ENCODE data around the gene TMUB2. TPM values are rescaled to one million over a fixed set of nuclear protein-coding genes. Genes with fewer than 3 reads are reported as not detected.

Gene TMUB2
- total RNA-seq, 2 donors from 2014 or later = 20.4 to 42.8 TPM

DNA sequence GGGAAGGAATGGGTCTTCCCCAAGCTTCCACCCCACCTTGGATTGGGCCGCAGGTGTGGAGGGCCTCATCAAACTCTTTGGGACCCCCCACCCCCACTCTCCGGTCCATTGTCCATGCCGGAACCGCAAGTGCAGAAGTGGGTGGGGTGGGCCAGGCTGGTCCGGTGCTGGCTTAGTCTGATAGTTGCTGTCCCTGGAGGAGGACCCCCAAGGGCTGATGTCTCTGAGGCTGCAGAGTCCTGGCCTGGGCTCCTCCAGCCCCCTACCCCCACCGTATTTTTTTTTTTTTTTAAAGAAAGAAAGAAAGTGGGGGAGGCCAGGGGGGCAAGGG, 20.0 kb downstream of the TMUB2 start:
- H3K27me3 ChIP-seq (replicated peaks; ENCODE audit: insufficient read depth) = no peaks in the 10 kb centered on the region
- no peak overlapping the region for H3K4me3 ChIP-seq
- no peak for DNase-seq (ENCODE audit: low spot score)
- H3K27ac ChIP-seq = no peak overlapping the region
- H3K4me1 ChIP-seq (ENCODE audit: control insufficient read depth in 1 of 2, low read depth in 2 of 2) = peaks cover 4 to 11% of the 10 kb centered on the region in 2 donors
- H3K9me3 ChIP-seq = no peaks in the 10 kb centered on the region
- TF ChIP-seq, protein P1, sequence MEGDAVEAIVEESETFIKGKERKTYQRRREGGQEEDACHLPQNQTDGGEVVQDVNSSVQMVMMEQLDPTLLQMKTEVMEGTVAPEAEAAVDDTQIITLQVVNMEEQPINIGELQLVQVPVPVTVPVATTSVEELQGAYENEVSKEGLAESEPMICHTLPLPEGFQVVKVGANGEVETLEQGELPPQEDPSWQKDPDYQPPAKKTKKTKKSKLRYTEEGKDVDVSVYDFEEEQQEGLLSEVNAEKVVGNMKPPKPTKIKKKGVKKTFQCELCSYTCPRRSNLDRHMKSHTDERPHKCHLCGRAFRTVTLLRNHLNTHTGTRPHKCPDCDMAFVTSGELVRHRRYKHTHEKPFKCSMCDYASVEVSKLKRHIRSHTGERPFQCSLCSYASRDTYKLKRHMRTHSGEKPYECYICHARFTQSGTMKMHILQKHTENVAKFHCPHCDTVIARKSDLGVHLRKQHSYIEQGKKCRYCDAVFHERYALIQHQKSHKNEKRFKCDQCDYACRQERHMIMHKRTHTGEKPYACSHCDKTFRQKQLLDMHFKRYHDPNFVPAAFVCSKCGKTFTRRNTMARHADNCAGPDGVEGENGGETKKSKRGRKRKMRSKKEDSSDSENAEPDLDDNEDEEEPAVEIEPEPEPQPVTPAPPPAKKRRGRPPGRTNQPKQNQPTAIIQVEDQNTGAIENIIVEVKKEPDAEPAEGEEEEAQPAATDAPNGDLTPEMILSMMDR (IDR thresholded peaks at IDR 0.05) = no peak
- ATAC-seq (ENCODE audit: insufficient number of reproducible peaks, low FRiP score, low read depth) = no peak
- H3K36me3 ChIP-seq = peaks cover 38% of the 10 kb centered on the region

DNA sequence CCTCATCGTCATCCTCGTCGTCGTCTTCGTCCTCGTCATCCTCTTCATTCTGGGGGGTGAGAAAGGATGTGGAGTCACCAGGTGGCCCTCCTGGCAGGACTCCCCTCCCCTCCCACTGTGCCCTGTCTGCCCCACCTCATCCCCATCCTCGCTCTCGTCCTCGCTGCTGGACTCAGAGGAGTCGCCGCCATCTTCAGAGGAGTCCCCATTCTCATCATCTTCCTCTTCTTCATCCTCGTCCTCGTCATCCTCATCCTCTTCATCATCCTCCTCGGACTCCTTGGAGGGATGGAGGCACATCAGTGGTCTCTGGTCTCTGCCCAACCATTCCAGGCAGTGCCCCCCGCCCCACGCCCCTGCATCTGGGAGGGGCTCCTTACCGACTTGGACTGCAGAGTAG, 20.5 kb downstream of the TMUB2 start:
- Histone ChIP-seq H3K9me3 (no peaks in the 10 kb centered on the region), H3K4me3 (no peak overlapping the region), H3K4me1 (ENCODE audit: control insufficient read depth in 1 of 2, low read depth in 2 of 2) (peaks cover 4 to 11% of the 10 kb centered on the region in 2 donors), H3K27ac (no peak overlapping the region), H3K27me3 (replicated peaks; ENCODE audit: insufficient read depth) (no peaks in the 10 kb centered on the region), H3K36me3 (peaks cover 38% of the 10 kb centered on the region)
- DNase-seq (ENCODE audit: low spot score) = no peak
- no peak for ATAC-seq (ENCODE audit: insufficient number of reproducible peaks, low FRiP score, low read depth)
- TF ChIP-seq, protein P1 (IDR thresholded peaks at IDR 0.05) = no peak

DNA sequence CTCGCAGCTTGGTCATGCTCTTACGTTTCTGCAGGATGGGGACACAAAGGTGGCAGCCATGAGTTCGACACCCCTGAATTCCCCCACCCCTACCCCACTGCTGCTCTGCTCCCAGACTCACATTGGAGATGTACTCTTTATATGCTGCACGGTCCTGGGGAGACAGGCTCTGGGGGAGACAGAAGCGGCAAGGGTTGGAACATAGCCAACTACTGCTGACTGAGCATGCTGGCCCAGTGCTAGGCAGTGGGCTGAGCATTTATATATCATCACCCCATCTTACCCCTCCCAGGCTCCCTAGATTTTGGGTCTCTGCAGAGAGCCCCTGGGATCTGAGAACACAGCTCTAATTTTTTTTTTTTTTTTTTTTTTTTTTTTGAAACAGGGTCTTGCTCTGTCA, 21.0 kb downstream of the TMUB2 start:
- no peak for ATAC-seq (ENCODE audit: insufficient number of reproducible peaks, low FRiP score, low read depth)
- Histone ChIP-seq H3K27me3 (replicated peaks; ENCODE audit: insufficient read depth) (no peaks in the 10 kb centered on the region), H3K4me3 (no peak overlapping the region), H3K4me1 (ENCODE audit: control insufficient read depth in 1 of 2, low read depth in 2 of 2) (peaks cover 4 to 11% of the 10 kb centered on the region in 2 donors), H3K27ac (no peak overlapping the region), H3K9me3 (no peaks in the 10 kb centered on the region), H3K36me3 (peaks cover 38% of the 10 kb centered on the region)
- DNase-seq (ENCODE audit: low spot score) = no peak
- TF ChIP-seq, protein P1 (IDR thresholded peaks at IDR 0.05) = no peak

DNA sequence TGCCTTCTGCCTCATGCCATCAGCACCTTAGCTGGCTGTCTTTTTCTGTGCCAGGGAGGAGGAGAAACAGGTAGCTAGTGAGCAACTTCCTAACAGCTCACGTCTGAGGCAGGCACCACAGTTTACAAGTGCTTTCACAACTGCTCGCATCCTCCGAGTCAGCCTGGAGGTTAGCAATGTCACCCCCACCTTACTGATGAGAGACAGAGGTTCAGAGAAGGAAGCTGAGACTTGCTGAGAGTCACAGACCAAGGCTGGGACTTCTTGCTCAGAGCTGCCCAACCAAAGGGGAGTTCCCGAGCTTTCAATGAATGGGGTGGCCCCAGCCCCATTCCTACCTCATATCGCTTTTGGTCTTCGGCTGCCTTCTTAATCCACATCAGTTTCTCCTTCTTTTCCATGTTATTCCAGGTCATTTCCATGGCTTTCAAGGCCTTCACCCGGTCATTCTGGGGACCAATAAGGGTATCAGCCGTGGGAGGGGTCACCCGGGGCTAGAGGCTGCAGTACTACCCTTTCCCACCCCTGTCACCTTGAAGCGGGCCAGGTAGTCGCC, 23.1 kb downstream of the TMUB2 start:
- H3K9me3 ChIP-seq = no peaks in the 10 kb centered on the region
- TF ChIP-seq, protein P1 (IDR thresholded peaks at IDR 0.05) = no peak
- H3K36me3 ChIP-seq = peaks cover 49% of the 10 kb centered on the region
- no peak for DNase-seq (ENCODE audit: low spot score)
- no peak overlapping the region for H3K4me3 ChIP-seq
- H3K27me3 ChIP-seq (replicated peaks; ENCODE audit: insufficient read depth) = no peaks in the 10 kb centered on the region
- H3K4me1 ChIP-seq (ENCODE audit: control insufficient read depth in 1 of 2, low read depth in 2 of 2) = peaks cover 4 to 11% of the 10 kb centered on the region in 2 donors
- ATAC-seq (ENCODE audit: insufficient number of reproducible peaks, low FRiP score, low read depth) = no peak
- no peak overlapping the region for H3K27ac ChIP-seq

DNA sequence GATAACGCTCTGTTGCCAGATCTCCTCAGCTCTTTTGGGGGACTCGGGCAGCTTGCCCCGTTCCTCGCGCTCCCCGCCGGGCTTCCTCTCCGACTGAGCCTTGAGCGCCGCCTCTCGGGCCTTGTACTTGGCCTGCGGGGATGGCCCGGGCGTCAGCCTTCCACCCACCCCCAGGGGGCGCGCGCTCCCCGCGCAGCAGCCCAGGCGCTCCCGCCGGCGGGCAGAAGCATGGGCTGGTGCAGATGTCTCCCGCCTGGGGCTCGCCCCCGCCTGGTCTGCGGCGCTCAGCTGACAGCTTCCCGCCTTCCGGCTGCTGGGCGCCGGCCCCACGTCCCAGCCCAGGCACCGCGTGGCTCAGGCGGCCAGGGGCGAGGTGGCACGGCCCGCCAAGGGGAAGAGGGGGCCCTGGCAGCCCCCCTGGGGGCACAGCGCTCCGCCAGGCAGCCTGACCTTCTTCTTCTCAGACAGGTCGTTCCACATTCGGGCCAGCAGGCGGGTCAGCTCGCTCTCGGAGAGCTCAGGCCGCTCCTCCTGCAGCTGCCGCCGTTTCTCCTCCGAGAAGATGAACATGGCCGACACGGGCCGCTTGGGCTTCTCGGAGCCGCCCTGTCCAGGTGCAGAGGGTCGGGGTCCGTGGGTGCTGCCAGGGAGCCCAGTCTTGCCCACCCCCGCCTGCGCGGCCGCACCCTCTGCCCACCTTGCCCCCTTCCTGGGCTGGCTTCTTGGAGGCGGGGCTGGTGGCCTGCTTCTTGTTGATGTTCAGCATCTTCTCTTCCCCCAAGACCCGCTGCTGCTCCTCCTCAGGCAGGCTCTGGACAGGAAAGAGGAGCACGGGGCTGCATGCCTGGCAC, 23.8 kb downstream of the TMUB2 start:
- H3K4me1 ChIP-seq (ENCODE audit: control insufficient read depth in 1 of 2, low read depth in 2 of 2) = peaks cover 4 to 11% of the 10 kb centered on the region in 2 donors
- TF ChIP-seq, protein P1 (IDR thresholded peaks at IDR 0.05) = peak; percentile 98
- H3K27me3 ChIP-seq (replicated peaks; ENCODE audit: insufficient read depth) = no peaks in the 10 kb centered on the region
- no peak overlapping the region for H3K27ac ChIP-seq
- DNase-seq (ENCODE audit: low spot score) (peak; percentile 61), ATAC-seq (ENCODE audit: insufficient number of reproducible peaks, low FRiP score, low read depth) (no peak)
- H3K36me3 ChIP-seq = peaks cover 56% of the 10 kb centered on the region
- H3K4me3 ChIP-seq = peak overlapping the region; percentile 16
- H3K9me3 ChIP-seq = no peaks in the 10 kb centered on the region
